ENCODE data around the gene NYAP2.

NYAP2 gene

DNA sequence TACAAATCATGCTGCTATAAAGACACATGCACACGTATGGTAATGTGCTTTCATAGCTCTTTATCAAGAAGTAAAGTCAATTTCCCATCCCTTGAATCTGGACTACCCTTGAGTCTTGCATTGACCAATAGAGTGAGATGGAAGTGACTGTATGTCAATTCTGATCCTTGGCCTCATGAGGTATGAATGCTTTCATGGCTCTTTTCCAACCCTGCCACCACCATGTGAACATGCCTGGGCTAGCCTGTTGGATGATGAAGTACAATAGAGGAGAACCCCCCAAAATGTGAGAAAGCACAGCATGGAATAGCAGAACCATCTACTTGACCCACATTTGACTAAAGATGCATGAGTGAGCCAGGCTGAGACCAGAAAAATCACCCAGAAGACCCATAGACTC, 237.0 kb downstream of the NYAP2 start:
- no peak for DNase-seq

DNA sequence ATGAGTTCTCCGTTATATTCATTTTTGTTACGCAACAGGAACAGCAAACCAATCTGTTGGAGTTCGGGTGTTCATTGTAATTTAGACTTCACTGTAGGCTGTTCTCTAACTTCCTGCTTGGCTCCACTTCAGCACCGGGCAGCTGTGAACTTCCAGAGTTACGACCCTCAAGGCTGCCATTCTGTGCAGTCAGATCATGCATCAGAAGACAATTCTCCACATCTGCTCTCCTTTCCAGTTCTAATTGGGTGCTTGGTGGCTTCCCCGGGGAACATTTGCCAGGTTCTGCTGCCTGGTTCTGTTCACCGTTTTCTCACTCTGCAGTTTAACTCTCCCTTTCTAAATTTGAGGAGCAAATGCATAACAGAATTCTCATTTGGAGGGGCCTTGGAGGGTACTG, 237.7 kb downstream of the NYAP2 start:
- DNase-seq, result no peak

GRCh38 chr2:225640550-225640949, 241.0 kb downstream of the NYAP2 start:
- DNase-seq, result no peak

- no peak for DNase-seq
Observed at GRCh38 chr2:225649274-225649673, 249.8 kb downstream of the NYAP2 start.

DNA sequence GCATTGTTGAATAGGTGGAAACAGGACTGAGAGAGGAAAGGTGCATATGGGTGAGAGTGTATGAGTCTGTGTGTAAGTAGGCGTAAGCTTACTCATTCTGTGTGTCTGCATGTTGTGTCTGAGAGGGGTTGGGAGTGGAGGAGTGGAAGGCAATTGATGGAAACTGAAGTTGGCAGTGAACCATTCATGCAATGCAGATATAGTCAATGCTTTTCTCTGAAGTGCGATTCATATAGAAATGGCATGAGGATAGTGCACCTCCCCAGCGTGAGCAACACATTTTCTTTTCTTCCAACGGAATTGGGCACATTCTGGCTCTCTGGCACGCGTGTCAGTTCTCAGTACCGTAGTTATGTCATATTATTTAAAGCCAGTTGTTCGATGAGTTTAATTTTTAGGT, 250.5 kb downstream of the NYAP2 start:
- no peak for DNase-seq

GRCh38 chr2:225660262-225661131, 261.0 kb downstream of the NYAP2 start:
- DNase-seq, result peak; percentile 65

DNA sequence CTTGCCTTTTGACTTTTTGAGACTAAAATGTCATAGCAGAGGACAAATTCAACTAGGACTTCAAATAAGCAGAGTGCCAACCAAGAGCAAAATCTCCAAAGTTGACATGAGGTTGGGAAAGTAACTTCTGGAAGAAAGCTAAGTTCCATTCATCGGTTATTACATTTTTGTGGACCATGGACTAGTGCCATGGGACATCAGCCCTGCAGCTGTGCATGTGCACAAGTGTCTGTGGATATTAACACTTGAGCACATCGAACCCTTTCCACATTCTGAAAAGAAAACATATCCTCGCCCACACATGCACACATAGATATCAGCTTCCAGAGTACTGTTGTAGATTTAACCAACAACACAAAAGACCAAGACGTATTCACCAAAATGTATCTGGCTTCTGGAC, 262.6 kb downstream of the NYAP2 start:
- DNase-seq, result no peak

DNA sequence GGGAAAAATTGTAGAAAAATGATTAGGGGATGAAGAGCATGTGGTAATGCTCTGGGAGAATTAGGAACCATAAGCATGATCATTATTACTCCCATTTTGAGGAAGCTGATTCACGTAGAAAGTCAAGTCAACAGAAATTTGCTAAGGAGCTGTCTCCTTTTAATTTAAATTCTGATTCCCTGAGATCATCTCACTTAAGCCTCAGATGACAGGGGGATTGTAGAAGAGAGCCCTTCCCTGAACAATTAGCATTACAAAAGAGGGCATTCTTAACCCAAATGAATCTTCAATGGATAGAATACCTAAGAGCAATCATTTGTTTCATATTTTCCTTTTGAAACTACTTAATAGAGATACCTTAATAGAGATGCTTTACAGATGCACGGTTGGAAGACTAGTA, 267.9 kb downstream of the NYAP2 start:
- no peak for DNase-seq

DNA sequence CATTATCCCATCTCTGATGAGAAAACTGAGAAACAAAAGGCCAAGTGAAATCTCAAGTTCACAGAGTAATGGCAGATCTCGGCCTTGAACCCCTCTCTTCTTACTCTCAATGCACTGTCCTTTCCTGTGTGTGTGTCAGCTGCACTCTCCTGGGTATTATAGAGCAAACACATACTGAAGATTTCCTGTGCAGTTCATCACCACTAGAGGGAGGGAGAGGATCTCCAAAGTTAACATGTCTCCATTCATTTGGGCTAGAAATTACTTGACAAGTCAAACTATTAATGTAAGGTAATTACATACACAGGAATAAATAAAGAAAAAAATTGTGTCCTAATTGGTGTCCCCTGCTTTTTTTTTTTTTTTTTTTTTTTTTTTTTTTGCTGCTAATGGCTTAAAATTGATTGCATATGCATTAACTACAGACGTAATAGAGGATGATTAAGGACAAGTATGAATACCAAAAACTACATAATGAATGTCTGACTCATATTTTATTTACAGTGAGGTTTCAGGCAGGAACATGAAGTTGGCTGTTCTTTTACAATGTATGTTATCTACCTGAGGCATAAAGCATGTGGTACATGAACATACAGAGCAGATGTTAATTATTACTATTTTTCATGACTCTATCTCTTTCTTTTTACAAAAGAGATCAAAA, 269.2 kb downstream of the NYAP2 start:
- DNase-seq, result peak; percentile 18

DNA sequence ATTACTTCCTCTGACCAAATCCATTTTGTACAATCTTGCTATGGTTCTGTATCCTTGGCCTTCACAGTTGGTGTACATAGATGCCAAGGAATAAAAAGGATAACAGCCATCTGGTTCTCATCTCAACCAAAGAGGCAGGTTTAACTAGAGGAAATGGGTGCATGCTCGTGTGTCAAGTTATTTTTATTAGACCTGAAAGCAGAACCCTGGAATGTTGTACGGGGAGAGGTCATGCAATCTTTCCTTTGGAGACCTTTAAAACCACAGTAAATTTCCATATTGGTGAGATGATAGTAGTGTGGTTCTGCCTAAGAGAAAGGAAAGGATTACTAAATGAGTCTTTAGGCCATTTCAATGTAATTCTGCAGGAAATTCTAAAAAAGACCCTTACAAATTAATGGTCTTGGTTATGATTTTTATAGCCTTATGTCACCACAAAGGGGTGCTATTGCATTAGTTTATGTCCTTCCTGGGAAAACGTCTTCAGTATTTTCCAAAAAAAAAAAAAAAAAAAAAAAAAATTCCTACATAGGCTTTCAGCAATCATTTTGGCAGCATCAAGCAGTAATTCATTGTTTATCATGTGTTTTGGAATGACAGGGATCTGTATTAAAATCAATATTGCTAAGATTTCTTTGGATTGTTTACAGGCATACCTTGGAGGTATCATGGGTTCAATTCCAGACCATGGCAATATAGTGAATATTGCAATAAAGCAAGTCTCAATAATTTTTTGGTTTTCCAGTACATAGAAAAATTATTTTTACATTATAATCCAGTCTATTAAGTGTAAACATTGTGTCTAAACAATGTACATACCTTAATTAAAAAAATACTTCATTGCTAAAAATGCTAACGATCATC, 270.8 kb downstream of the NYAP2 start:
- DNase-seq, result no peak

GRCh38 chr2:225678792-225679191, 279.3 kb downstream of the NYAP2 start:
- no peak for DNase-seq

DNA sequence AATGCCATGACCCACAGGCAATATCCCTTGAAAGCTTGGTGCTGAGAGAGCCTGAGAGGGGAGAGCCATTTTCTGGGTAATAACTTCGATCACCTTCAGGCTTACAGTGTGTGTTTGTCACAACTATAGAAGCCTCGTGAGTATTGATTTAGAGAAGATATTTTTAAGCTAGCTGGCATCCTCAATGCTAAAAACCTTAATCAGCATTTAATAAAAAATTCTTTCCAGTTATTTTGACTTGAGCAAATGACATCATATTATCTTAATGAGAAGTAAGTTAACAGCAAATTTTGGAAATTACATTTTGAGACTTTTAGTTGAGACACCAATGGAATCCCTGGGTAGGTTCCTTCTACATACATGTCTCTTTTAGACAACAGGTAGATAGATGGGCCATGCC, 283.7 kb downstream of the NYAP2 start:
- DNase-seq, result no peak

DNA sequence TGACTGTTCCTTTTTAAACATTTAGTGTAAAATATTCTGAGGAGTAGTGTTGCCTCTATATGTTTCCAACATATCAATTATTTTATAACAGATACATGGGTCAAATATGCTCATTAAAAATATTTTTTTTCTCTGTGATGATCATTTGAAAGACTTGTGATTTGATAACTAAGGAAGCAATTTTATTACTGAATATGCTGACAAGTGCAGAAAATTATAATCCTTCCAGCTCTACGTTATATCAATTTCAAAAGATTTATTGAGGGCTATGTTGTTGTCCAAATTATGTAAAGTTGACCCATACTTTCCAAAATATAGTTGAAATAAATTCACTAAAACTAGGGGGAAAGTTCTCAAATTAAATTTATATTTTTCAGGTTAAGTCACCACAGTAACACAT, 290.6 kb downstream of the NYAP2 start:
- no peak for DNase-seq

DNA sequence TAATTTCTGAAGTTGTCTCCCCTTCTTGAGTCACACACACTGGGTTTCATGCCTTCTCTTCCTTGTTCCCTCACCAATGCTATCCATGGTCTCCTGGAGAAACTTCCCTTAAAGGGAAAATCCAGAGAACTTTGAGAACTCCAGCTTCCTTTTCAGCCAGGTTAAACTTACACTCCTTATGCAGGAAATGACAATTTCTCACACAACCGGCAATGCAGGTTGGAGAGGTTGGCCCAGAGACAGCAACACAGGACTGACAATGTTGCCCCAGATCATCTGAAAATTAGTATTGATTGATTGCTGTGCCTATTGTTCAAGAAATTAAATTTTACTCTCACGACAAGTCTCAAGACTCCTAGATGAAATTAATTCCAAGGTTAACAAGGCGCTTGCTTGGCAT, 292.2 kb downstream of the NYAP2 start:
- DNase-seq, result no peak

DNA sequence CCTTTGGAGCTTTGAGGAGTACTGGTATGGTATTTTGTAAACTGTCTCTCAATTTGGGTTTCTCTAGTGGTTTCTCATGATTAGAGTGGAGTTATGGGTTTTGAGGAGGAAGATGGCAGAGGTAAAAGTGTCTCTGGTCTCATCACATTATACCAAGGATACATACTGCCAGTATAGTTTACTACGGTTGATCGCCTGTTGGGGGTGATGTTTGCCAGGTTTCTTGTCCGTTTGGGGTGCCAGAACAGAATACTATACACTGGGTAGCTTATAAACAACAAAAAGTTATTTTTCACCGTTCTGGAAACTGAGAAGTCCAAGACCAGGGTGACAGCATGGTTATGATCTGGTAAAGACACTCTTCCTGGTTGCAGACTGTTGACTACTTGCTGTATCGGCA, 293.7 kb downstream of the NYAP2 start:
- DNase-seq, result no peak

GRCh38 chr2:225694664-225695063, 295.2 kb downstream of the NYAP2 start:
- DNase-seq, result no peak

GRCh38 chr2:225697936-225698335, 298.4 kb downstream of the NYAP2 start:
- DNase-seq, result no peak

Data from KG1 (cell line).